Progenitor cell of endocrine pancreas (in vitro differentiated cells): ENCODE data around the gene DEFB108B. TPM values are rescaled to one million over a fixed set of nuclear protein-coding genes. Genes with fewer than 3 reads are reported as not detected.
A peak's percentile ranks its signal among the peaks of the same experiment; 100 is the strongest.
"Not testable (repeated sequence)": the region's sequence is repeated elsewhere in the genome, so short reads cannot be mapped to it uniquely, and the experiment has no call there.

ENCODE experiments used
- DNase-seq: peaks from one replicate; pipeline ENCODE4 v3.0.0; 2021; ENCODE audit warnings: low spot score; ENCODE audit not compliant: unreplicated experiment
- H3K27ac Mint-ChIP-seq: 2 replicates; pipeline ENCODE4 v1.8.0; 2021; ENCODE audit warnings: mild to moderate bottlenecking, moderate library complexity, mixed read lengths
- H3K27me3 Mint-ChIP-seq: 2 replicates; pipeline ENCODE4 v1.8.0; 2021; ENCODE audit warnings: mixed read lengths
- H3K36me3 Mint-ChIP-seq: 2 replicates; pipeline ENCODE4 v1.8.0; 2022; ENCODE audit warnings: mixed read lengths; ENCODE audit not compliant: insufficient read depth
- H3K4me1 Mint-ChIP-seq: 2 replicates; pipeline ENCODE4 v1.8.0; 2021; ENCODE audit warnings: low read depth, mixed read lengths
- H3K4me3 Mint-ChIP-seq: 2 replicates; pipeline ENCODE4 v1.8.0; 2021; ENCODE audit warnings: low read depth, mild to moderate bottlenecking, moderate library complexity, mixed read lengths
- H3K9me3 Mint-ChIP-seq: 2 replicates; pipeline ENCODE4 v1.8.0; 2021; ENCODE audit warnings: low read depth, mixed read lengths
- total RNA-seq: library from RNA; stranded (reverse); gene quantifications from 2 replicates; pipeline ENCODE4 v1.2.1, GENCODE V29; 2021
- TF ChIP-seq, protein P1 (sequence below): fragments of 200-600 bp; sonication (generic); IDR thresholded peaks from one replicate; pipeline ENCODE4 v1.5.0; 2021; ENCODE audit warnings: antibody characterized with exemption, mild to moderate bottlenecking; ENCODE audit not compliant: unreplicated experiment

The DEFB108B gene
- total RNA-seq, 1 donor from 2014 or later, result not detected

DNA sequence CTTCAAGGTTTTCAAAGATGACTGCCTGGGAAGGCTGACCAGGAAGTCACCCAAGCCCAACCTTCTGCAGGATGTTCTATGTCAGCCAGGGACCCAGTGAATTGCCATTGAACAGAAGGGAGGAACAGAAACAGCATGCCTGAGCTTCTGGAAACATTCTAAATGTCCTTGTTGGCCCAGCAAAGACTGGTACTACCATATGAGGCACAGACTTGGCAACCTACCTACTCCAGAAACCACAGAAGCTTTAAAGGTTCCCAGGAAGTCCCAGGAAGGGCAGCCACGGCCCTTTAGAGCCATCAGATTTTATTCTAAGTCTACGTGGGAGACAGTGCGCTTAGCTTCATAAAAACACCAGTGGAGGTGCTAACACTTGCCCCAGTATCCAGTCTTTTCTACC, 20.5 kb upstream of the DEFB108B start:
- not testable (repeated sequence) for H3K27me3 Mint-ChIP-seq, DNase-seq
- peak overlapping the region; percentile 55 for H3K4me3 Mint-ChIP-seq

DNA sequence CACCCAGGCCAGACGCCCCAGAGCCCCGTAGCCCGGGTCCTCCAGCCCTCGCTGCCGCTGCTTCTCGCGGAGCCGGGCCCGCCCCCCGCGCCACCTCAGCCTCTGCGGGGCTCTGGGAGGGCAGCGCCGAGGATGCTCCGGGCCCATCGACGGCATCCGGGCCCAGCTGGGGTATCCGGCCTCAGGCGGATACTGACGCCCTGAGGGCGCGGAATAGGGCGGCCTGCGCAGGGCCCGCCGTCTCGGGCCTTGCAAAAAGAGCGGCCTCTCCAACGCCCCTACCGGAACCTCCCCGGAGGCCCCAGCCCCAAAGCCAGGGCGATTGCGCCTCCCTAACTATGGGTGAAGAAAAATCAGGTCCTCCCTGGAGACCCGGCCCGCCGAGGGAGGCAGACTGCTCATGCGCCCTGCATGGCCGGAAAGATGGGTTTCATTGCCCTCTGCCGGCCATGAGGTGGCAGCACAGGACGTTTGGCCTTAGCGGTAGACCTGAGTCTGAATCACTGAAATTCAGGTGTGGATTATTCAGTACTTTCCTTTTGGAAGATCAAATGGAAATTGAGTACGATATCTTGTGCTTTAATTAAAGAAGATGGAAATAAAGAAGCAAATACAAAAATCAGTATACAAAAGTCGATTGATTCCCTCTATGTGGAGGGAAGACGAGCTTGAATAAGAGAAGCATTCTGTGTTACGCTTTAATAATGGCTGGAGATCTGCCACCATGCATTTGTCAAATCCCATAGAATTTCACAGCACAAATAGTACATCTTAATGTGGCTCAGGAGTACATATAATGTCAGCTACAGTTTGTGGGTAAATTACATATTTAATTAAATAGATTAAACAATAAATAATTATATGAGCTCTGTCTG, 19.3 kb upstream of the DEFB108B start:
- H3K9me3 Mint-ChIP-seq, H3K36me3 Mint-ChIP-seq, H3K27me3 Mint-ChIP-seq, H3K4me1 Mint-ChIP-seq: not testable (repeated sequence)
- DNase-seq, result peak; percentile 75
- Mint-ChIP-seq H3K27ac (peak overlapping the region; percentile 2), H3K4me3 (peak overlapping the region; percentile 68)
- TF ChIP-seq, protein P1, sequence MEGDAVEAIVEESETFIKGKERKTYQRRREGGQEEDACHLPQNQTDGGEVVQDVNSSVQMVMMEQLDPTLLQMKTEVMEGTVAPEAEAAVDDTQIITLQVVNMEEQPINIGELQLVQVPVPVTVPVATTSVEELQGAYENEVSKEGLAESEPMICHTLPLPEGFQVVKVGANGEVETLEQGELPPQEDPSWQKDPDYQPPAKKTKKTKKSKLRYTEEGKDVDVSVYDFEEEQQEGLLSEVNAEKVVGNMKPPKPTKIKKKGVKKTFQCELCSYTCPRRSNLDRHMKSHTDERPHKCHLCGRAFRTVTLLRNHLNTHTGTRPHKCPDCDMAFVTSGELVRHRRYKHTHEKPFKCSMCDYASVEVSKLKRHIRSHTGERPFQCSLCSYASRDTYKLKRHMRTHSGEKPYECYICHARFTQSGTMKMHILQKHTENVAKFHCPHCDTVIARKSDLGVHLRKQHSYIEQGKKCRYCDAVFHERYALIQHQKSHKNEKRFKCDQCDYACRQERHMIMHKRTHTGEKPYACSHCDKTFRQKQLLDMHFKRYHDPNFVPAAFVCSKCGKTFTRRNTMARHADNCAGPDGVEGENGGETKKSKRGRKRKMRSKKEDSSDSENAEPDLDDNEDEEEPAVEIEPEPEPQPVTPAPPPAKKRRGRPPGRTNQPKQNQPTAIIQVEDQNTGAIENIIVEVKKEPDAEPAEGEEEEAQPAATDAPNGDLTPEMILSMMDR, result peak; percentile 62

More for the DNA sequence above, 20.5 kb upstream of the DEFB108B start:
- not testable (repeated sequence) for H3K36me3 Mint-ChIP-seq, H3K4me1 Mint-ChIP-seq, H3K9me3 Mint-ChIP-seq, H3K27ac Mint-ChIP-seq

DNA sequence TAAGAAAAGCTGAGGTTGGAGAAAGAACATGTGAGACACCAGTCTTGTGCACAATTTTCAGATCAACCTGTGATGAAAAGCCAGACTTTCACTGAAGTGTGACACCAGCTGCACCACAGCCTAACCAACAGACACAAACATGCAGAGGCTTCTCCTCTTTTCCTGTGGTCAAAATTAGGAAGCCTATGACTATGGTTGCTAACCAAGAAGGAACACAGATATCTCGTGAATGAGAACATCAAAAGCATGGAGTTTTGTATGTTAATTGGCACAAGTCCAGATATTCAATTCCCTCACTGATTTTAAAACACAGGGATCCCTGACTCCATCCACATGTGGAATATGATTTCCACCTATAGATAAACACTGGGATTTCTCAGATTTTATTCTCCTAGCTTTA, 11.5 kb upstream of the DEFB108B start:
- H3K27me3 Mint-ChIP-seq, H3K27ac Mint-ChIP-seq, DNase-seq, H3K4me3 Mint-ChIP-seq, H3K4me1 Mint-ChIP-seq, H3K9me3 Mint-ChIP-seq, H3K36me3 Mint-ChIP-seq: not testable (repeated sequence)

DNA sequence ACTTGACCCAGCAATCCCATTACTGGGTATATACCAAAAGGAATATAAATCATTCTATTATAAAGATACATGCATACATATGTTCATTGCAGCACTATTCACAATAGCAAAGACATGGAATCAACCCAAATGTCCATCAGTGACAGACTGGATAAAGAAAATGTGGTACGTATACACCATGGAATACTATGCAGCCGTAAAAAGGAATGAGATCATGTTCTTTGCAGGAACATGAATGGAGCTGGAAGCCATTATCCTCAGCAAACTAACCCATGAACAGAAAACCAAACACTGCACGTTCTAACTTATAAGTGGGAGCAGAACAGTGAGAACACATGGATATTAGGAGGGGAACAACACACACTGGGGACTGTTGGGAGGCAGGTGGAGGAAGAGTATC, 3.8 kb upstream of the DEFB108B start:
- not testable (repeated sequence) for H3K9me3 Mint-ChIP-seq, H3K27ac Mint-ChIP-seq, H3K4me1 Mint-ChIP-seq, DNase-seq, H3K36me3 Mint-ChIP-seq, H3K27me3 Mint-ChIP-seq, H3K4me3 Mint-ChIP-seq

DNA sequence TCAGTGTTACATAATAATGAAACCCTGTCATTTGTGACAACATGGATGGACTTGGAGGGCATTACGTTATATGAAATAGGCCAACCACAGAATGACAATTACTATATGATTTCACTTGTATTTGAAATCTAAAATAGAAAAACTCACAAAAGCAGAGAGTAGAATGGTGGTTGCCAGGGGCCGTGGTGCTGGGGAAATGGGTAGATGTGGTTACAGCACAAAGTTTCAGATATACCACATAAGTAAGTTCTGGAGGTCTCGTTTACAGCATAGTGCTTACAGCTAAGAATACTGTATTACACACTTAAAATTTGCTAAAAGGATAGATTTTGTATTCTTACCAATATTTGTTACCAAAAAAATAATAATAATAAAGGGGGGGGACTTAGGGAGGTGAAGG, 3.3 kb upstream of the DEFB108B start:
- H3K27ac Mint-ChIP-seq, H3K9me3 Mint-ChIP-seq, H3K27me3 Mint-ChIP-seq, H3K36me3 Mint-ChIP-seq, DNase-seq, H3K4me3 Mint-ChIP-seq, H3K4me1 Mint-ChIP-seq: not testable (repeated sequence)

DNA sequence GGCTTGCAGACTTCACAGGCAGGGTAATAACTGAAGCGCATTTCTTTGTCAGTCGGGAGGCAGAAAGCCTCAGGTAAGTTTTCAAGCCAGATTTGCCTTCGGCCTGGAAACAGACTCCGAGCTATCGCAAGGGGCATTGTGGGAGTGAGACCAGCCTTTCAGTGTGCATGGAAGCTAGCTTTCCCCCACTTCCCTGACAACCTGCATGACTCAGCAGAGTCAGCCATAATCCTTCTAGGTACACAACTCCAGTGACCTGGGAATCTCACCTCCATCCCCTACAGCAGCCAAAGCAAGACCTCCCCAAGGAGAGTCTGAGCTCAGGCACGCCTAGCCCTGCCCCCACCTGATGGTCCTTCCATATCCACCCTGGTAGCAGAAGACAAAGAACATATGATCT, 9.7 kb downstream of the DEFB108B start:
- DNase-seq, H3K36me3 Mint-ChIP-seq, H3K27me3 Mint-ChIP-seq, H3K4me3 Mint-ChIP-seq, H3K4me1 Mint-ChIP-seq, H3K9me3 Mint-ChIP-seq: not testable (repeated sequence)
- peak overlapping the region; percentile 41 for H3K27ac Mint-ChIP-seq

DNA sequence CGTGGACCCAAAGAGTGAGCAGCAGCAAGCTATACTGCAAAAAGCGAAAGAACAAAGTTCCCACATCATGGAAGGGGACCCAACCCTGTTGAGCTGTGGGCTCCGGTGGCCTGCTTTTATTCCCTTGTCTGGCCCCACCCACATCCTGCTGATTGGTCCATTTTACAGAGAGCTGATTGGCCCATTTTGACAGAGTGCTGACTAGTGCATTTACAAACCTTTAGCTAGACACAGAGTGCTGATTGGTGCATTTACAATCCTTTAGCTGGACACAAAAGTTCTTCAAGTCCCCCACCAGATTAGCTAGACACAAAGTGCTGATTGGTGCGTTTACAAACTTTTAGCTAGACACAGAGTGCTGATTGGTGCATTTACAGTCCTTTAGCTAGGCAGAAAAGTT, 10.4 kb downstream of the DEFB108B start:
- not testable (repeated sequence) for DNase-seq, H3K27ac Mint-ChIP-seq, H3K9me3 Mint-ChIP-seq, H3K4me1 Mint-ChIP-seq, H3K27me3 Mint-ChIP-seq, H3K36me3 Mint-ChIP-seq, H3K4me3 Mint-ChIP-seq

DNA sequence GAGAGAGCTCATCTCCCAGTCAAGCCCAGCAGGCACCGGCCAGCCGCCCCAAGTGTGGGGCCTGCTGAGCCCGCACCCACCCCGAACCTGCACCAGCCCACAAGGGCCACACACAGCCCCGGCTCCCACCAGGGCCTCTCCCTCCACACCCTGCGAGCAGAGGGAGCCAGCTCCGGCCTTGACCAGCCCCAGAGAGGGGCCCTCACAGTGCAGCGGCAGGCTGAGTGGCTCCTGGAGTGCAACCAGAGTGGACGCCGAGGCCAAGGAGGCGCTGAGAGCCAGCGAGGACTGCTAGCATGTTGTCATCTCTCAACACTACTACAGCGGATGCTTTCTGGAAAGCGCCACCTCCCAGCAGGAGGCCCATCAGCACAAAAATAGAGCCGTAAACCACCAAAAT, 10.9 kb downstream of the DEFB108B start:
- H3K27ac Mint-ChIP-seq, result no peak overlapping the region
- H3K27me3 Mint-ChIP-seq, result no peaks in the 10 kb centered on the region
- TF ChIP-seq, protein P1, result no peak
- peaks cover 10% of the 10 kb centered on the region for H3K9me3 Mint-ChIP-seq
- DNase-seq, result no peak
- no peaks in the 10 kb centered on the region for H3K36me3 Mint-ChIP-seq
- no peak overlapping the region for H3K4me3 Mint-ChIP-seq
- no peaks in the 10 kb centered on the region for H3K4me1 Mint-ChIP-seq

DNA sequence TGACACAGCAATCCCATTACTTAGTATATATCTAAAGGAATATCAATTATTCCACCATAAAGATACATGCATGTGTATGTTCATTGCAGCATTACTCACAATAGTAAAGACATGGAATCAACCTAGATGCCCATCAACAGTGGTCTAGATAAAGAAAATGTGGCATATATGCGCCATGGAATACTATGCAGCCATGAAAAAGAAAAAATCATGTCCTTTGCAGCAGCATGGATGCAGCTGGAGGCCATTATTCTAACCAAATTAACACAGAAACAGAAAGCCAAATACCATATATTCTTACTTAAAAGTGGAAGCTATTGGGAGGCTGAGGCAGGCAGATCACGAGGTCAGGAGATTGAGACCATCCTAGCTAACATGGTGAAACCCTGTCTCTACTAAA, 20.9 kb downstream of the DEFB108B start:
- H3K27me3 Mint-ChIP-seq, H3K9me3 Mint-ChIP-seq, H3K4me3 Mint-ChIP-seq, H3K36me3 Mint-ChIP-seq, H3K27ac Mint-ChIP-seq, H3K4me1 Mint-ChIP-seq, DNase-seq: not testable (repeated sequence)

DNA sequence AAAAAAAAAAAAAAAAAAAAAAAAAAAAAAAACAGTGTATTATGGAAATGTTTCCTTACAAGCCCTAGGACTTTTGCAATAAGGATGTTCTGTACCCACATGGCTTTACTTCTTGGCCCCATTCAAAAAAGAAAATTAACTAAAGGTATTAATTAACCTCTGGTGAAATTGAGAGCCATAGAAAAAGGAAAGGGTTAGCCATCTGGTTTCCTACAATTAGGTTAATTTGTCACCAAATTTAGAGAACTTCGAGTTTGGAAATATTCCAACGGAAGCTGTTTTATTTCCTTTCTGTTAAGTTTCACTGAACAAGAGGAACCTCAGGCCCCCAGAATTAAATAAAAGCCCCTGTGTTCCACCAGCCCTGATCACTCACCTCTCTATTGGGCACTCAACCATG, 22.9 kb downstream of the DEFB108B start:
- H3K36me3 Mint-ChIP-seq, H3K27ac Mint-ChIP-seq, H3K4me3 Mint-ChIP-seq, DNase-seq, H3K27me3 Mint-ChIP-seq, H3K4me1 Mint-ChIP-seq, H3K9me3 Mint-ChIP-seq: not testable (repeated sequence)

DNA sequence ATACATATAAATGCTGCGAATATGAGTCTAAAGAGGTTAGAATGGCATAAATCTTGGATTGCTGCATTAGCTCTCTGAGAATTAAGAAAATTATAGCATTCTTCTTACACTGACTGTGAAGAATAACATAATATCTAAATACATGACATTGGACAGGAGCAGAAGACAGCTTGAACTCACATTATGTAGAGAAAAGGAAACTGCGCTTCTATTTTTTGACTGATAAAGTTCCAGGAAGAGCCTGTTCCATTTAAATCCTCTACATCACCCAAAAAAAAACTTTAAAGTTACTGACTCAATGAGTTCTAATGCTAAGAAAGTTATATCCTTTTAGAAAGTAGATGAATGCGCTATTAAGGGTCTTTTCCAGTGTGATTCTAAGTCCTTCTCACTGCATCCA, 27.8 kb downstream of the DEFB108B start:
- H3K9me3 Mint-ChIP-seq, H3K27ac Mint-ChIP-seq, H3K4me1 Mint-ChIP-seq, DNase-seq, H3K27me3 Mint-ChIP-seq, H3K4me3 Mint-ChIP-seq, H3K36me3 Mint-ChIP-seq: not testable (repeated sequence)
